RWPE2 (cell line): ENCODE data around the gene HDHD3.
"Not testable (repeated sequence)": the region's sequence is repeated elsewhere in the genome, so short reads cannot be mapped to it uniquely, and the experiment has no call there.

Experiments
- ATAC-seq: fragments of 200-7000 bp; cut with Tn5 transposase; 3 replicates; pipeline ENCODE4 v1.9.1; 2021; ENCODE audit warnings: low read depth
- DNase-seq: peaks from one replicate; pipeline ENCODE4 v3.0.0-alpha.2; 2020; ENCODE audit warnings: low spot score
- H3K27ac ChIP-seq: fragments of 450-650 bp; 2 replicates; pipeline ENCODE4 v1.5.1; 2017; ENCODE audit warnings: mild to moderate bottlenecking; ENCODE audit not compliant: poor library complexity, severe bottlenecking
- H3K27me3 ChIP-seq: fragments of 250-450 bp; sonication (Bioruptor Pico); 2 replicates; pipeline ENCODE4 v1.5.1; 2021; ENCODE audit warnings: mild to moderate bottlenecking, moderate library complexity; ENCODE audit not compliant: insufficient read depth, poor library complexity, severe bottlenecking
- H3K36me3 ChIP-seq: fragments of 250-450 bp; sonication (Bioruptor Pico); 2 replicates; pipeline ENCODE4 v1.5.1; 2020; ENCODE audit warnings: low read depth, mild to moderate bottlenecking, moderate library complexity
- H3K4me1 ChIP-seq: fragments of 250-450 bp; sonication (Bioruptor Pico); 2 replicates; pipeline ENCODE4 v1.5.1; 2021; ENCODE audit warnings: mild to moderate bottlenecking, moderate library complexity; ENCODE audit not compliant: insufficient read depth, poor library complexity, severe bottlenecking
- H3K4me3 ChIP-seq: fragments of 250-450 bp; sonication (Bioruptor Pico); 2 replicates; pipeline ENCODE4 v1.5.1; 2021; ENCODE audit warnings: mild to moderate bottlenecking, moderate library complexity; ENCODE audit not compliant: severe bottlenecking
- H3K9me3 ChIP-seq: fragments of 250-450 bp; sonication (Bioruptor Pico); 2 replicates; pipeline ENCODE4 v1.5.1; 2021; ENCODE audit warnings: mild to moderate bottlenecking, moderate library complexity; ENCODE audit not compliant: severe bottlenecking
- CTCF ChIP-seq: fragments of 450-650 bp; IDR thresholded peaks from one replicate; pipeline ENCODE4 v1.5.1; 2017; ENCODE audit warnings: mild to moderate bottlenecking, moderate library complexity; ENCODE audit not compliant: poor library complexity, severe bottlenecking

The HDHD3 gene

GRCh38 chr9:113387560-113388230, 10.9 kb upstream of the HDHD3 start:
- H3K27ac ChIP-seq, result no peak overlapping the region
- DNase-seq, result no peak
- no peak for TF ChIP-seq CTCF
- H3K4me3 ChIP-seq, result no peak overlapping the region
- H3K9me3 ChIP-seq, result no peaks in the 10 kb centered on the region
- no peak for ATAC-seq
- H3K4me1 ChIP-seq, result no peaks in the 10 kb centered on the region
- H3K36me3 ChIP-seq, result peaks cover 13% of the 10 kb centered on the region; the same call in 1 of the 2 replicates
- H3K27me3 ChIP-seq, result no peaks in the 10 kb centered on the region

- ATAC-seq (no peak; the same call in 2 of the 3 replicates), DNase-seq (no peak)
- no peaks in the 10 kb centered on the region for H3K9me3 ChIP-seq
- no peak overlapping the region for H3K27ac ChIP-seq
- peaks cover 13% of the 10 kb centered on the region; the same call in 1 of the 2 replicates for H3K36me3 ChIP-seq
- TF ChIP-seq CTCF, result no peak
- H3K4me3 ChIP-seq, result no peak overlapping the region
- no peaks in the 10 kb centered on the region for H3K27me3 ChIP-seq
- H3K4me1 ChIP-seq, result no peaks in the 10 kb centered on the region
Observed at GRCh38 chr9:113386571-113387393, 10.0 kb upstream of the HDHD3 start.

- H3K9me3 ChIP-seq, result no peaks in the 10 kb centered on the region
- H3K4me1 ChIP-seq, result no peaks in the 10 kb centered on the region
- no peaks in the 10 kb centered on the region for H3K36me3 ChIP-seq
- no peak for TF ChIP-seq CTCF
- H3K27ac ChIP-seq, result no peak overlapping the region
- ATAC-seq (no peak), DNase-seq (no peak)
- no peaks in the 10 kb centered on the region for H3K27me3 ChIP-seq
- no peak overlapping the region for H3K4me3 ChIP-seq
Observed at GRCh38 chr9:113381909-113382411, 5.2 kb upstream of the HDHD3 start.

GRCh38 chr9:113381441-113381840, 4.7 kb upstream of the HDHD3 start:
- ATAC-seq, H3K4me3 ChIP-seq, H3K27ac ChIP-seq: not testable (repeated sequence)

GRCh38 chr9:113380869-113381378, 4.1 kb upstream of the HDHD3 start:
- DNase-seq, result no peak
- ATAC-seq, result no peak
- no peak for TF ChIP-seq CTCF

More at GRCh38 chr9:113381441-113381840, 4.7 kb upstream of the HDHD3 start:
- H3K4me1 ChIP-seq, DNase-seq, H3K27me3 ChIP-seq, H3K36me3 ChIP-seq, H3K9me3 ChIP-seq: not testable (repeated sequence)

GRCh38 chr9:113379829-113380210, 3.0 kb upstream of the HDHD3 start:
- H3K4me1 ChIP-seq, H3K4me3 ChIP-seq, DNase-seq, H3K27me3 ChIP-seq, ATAC-seq, H3K36me3 ChIP-seq, H3K27ac ChIP-seq, H3K9me3 ChIP-seq: not testable (repeated sequence)

More at GRCh38 chr9:113380869-113381378, 4.1 kb upstream of the HDHD3 start:
- H3K4me1 ChIP-seq, result no peaks in the 10 kb centered on the region
- H3K27ac ChIP-seq, result no peak overlapping the region
- no peak overlapping the region for H3K4me3 ChIP-seq
- no peaks in the 10 kb centered on the region for H3K27me3 ChIP-seq
- H3K36me3 ChIP-seq, result no peaks in the 10 kb centered on the region
- no peaks in the 10 kb centered on the region for H3K9me3 ChIP-seq

GRCh38 chr9:113379094-113379828, 2.5 kb upstream of the HDHD3 start:
- H3K4me3 ChIP-seq, H3K27me3 ChIP-seq, H3K4me1 ChIP-seq, H3K9me3 ChIP-seq, ATAC-seq, H3K27ac ChIP-seq, H3K36me3 ChIP-seq, DNase-seq: not testable (repeated sequence)
